Fibroblast of peridontal ligament (primary cell): Measurements from ENCODE around the gene CD300A.

Experiments
- DNase-seq: peaks from one replicate; pipeline ENCODE4 v3.0.0-alpha.2; 2010; ENCODE audit errors: extremely low read depth

Gene CD300A

GRCh38 chr17:74439691-74440567 lies 26.5 kb upstream of the CD300A start:
- DNase-seq: no peak

DNA sequence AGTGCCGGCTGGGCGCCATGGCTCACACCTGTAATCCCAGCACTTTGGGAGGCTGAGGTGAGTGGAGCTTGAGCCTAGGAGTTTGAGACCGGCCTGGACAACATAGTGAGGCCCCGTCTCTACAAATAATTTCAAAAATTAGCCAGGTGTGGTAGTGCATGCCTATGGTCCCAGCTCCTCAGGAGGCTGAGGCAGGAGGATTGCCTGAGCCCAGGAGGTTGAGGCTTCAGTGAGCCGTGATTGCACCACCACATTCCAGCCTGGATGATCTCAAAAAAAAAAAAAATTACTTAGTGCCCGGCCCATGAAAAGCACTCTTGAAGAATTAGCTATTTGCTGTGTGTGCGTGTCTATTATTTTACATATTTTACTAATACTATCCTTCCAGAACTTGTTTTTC lies 24.9 kb upstream of the CD300A start:
- no peak for DNase-seq

- DNase-seq: no peak
These were observed 24.2 kb upstream of the CD300A start for GRCh38 chr17:74442291-74442669.

DNA sequence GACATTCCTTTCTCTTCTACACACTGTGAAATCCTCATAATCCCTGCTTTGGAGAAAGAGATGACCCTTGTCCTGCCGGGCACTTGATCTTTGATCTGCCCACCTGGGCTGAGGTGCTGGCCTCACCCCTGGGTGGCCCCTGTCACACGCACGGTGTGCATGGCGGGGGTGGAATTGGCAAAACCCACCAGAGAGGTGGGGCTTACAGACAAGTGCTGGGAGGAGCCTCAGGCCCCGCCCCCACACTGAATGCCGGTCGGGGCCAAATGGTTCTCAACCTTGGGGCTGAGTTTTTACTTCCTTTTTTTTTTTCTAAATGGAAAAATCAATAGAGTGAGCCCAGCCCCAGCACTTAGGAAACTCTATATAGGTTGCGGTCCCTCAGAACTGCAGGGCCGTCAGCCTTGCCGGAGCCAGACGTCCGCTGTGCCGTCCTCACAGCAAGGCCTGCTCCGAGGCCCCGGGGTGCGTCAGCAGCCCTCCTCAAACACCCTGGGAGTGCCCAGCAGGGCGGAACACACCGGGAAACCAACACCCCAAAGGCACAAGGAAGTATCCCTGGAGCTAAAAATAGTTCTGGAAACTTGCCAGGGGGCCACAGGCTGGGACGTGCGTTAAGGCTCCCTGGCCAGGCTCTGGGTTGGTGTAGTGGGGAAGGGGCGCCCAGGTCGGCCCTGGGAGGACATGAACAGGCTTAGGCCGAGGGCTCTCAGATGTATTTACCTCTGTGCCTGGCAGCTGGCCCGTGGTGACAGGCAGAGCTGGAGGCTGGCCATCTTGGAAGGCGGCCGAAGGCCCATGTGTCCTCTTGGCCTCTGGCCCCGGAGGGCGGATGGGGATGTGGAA lies 23.5 kb upstream of the CD300A start:
- DNase-seq: no peak

DNA sequence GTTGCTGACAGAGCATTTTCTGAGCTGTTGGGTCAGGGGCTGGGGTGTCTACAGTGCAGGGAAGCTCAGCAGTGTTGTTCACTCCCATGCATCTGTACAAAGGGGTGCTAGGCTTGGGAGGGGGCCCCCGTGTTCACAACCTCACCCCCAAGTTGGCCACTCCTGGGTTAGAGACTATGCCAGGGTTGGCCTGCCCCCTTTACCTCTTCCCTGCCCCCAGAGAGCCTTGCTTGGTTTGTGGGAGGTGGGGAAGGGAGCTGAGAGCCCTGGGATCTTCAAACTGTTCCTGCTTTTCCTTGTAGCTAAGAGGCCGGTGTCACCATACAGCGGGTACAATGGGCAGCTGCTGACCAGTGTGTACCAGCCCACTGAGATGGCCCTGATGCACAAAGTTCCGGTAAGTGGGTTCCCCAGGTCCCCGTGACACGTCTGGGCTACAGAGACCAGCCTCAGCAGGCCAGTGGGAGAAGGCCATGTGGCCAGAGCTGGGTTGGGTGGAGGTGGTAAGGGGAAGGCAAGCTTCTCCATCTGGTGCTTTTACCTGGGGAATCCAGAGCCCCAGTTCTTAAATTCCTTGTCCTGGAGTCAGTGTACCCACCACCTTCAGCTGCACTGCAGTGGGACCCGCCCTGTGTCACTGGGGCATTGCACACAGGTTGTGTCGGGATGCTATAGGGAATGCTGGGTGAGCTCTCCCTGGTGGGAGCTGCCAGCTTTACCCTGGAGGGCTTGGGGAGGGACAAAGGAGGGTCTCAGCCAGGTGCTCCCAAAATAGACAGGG lies 22.7 kb upstream of the CD300A start:
- no peak for DNase-seq

GRCh38 chr17:74444406-74444805 lies 22.0 kb upstream of the CD300A start:
- no peak for DNase-seq

- no peak for DNase-seq
These were observed 21.3 kb upstream of the CD300A start for GRCh38 chr17:74445158-74445557.

GRCh38 chr17:74446551-74447500 lies 19.6 kb upstream of the CD300A start:
- DNase-seq: no peak

GRCh38 chr17:74447628-74448159 lies 18.7 kb upstream of the CD300A start:
- DNase-seq: no peak

DNA sequence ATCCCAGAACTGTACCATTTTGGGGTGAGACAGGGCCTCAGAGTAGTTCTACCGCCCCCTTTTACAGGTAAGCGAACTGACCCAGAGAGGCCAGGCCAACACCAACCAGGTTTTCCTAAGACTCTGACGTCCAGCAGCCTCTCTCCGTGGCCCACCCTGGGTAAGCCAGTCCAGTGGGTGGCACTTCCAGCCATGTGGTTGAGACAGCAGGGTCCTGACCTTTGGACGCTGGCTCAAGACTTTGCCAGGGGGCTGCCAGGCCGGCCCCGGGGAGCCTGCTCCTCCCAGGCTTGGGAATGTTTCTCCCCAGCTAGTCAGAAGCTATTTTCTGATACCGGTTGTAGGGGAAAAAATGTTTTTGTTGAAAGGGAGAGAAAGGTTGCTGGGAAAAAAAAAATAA lies 17.7 kb upstream of the CD300A start:
- no peak for DNase-seq

- DNase-seq: no peak
These were observed 17.1 kb upstream of the CD300A start for GRCh38 chr17:74449306-74449705.

- no peak for DNase-seq
These were observed 16.7 kb upstream of the CD300A start for GRCh38 chr17:74449773-74450172.

- DNase-seq: no peak
These were observed 16.2 kb upstream of the CD300A start for GRCh38 chr17:74450231-74450630.

- DNase-seq: no peak
These were observed 15.5 kb upstream of the CD300A start for GRCh38 chr17:74450925-74451403.

DNA sequence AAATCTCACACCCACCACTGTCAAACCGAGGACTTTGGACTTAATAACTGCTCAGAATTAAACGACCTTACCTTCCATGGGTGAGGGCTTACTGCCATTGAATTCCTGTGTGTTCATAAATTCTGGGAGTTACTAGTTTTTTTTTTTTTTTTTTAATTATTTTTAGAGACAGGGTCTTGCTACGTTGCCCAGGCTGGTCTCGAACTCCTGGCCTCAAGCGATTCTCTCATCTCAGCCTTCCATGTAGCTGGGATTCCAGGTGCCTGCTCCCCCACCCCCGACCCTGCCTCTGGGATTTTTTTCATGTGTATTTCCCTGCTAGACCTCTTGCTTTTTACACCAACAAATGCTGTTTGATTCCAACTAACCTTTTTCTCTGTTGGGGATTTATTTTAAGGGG lies 14.9 kb upstream of the CD300A start:
- DNase-seq: no peak

DNA sequence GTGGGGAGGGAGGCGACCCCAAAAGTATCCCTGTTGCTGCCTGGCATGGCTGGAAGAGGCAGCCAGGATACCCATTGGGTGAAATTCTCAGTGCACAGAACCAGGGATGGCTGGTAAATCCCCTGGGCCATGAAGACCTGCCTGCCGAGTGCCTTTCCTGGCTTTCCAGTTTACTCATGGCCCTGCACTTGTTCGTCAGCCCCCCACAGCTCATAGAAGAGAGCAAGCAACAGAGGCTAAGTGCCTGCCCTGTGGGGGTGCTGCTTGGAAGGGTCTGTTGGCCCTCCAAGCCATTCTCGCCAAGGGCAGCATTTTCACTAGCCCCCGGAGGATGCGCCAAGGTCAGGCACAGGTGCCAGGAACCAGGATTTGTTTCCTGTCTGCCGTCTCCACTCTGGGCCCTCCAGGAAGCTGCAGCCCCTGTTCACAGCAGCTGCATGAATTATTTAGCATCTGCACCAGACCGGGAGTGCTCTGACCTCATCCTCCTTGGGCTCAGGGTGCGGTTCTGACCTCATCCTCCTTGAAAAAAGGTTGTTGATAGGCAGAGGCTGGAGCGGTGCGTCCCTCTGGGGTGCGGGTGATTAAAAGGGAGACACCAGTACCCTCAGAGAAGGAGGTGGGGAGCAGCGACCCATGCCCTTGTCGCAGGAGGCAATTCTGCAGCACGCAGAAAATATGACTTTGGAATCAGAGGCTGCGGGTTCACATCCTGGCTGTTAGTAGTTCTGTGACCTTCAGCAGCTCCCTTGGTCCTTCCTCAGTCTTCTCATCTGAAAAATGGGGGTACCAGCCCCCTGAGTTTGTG lies 14.2 kb upstream of the CD300A start:
- no peak for DNase-seq

GRCh38 chr17:74452841-74453661 lies 13.4 kb upstream of the CD300A start:
- no peak for DNase-seq

DNA sequence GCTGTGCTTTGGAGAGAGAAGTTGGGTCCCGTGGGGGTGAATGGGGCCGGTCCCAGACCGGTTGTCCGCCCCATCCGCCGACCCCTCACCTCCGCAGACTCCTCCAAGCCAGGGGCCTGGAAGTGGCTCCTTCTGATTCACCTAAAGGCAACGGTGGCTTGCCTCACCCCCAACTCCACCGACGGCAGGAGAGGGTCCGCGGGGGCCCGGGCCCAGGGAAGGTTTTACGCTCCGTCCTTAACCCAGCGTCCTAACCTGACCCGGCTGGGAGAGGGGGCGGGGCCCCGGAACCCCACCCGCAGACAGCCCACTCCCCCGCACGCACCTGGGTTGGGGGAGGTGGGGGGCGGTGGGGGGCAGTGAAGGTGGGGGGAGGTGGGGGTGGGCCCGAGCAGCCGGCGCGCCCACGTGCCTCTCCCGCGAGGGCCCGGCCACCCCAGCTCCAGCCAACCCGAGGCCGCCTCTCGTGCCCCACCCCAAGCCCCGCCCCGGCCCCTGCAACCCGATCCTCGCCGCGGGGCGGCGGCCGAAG lies 12.7 kb upstream of the CD300A start:
- DNase-seq: no peak
